ENCODE results near the gene CEP164.

DNA sequence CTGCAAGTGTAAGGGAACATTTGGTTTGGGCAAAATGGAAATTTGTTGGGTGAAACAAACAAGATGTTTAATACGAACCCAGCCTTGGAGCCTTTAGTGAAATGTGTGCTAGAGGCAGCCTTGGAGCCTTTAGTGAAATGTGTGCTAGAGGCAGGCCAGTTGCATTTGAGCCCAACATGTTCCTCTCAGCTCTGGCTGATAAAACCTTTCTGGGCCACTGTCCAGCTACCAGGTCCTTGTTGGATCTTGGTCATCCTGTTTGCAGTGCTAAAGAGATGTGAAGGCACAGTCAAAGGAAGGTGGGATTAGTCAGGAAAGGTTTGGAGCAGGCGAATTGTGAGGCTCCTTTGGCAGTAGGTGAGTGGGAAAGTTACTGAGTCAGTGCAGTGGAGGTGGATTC, 48.9 kb downstream of the CEP164 start:
- TF ChIP-seq, protein P1, sequence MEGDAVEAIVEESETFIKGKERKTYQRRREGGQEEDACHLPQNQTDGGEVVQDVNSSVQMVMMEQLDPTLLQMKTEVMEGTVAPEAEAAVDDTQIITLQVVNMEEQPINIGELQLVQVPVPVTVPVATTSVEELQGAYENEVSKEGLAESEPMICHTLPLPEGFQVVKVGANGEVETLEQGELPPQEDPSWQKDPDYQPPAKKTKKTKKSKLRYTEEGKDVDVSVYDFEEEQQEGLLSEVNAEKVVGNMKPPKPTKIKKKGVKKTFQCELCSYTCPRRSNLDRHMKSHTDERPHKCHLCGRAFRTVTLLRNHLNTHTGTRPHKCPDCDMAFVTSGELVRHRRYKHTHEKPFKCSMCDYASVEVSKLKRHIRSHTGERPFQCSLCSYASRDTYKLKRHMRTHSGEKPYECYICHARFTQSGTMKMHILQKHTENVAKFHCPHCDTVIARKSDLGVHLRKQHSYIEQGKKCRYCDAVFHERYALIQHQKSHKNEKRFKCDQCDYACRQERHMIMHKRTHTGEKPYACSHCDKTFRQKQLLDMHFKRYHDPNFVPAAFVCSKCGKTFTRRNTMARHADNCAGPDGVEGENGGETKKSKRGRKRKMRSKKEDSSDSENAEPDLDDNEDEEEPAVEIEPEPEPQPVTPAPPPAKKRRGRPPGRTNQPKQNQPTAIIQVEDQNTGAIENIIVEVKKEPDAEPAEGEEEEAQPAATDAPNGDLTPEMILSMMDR (conservative IDR thresholded peaks at IDR 0.05; ENCODE audit: low read depth, low read length) = no peak
- TF ChIP-seq EZH2 (IDR thresholded peaks at IDR 0.05; ENCODE audit: low read length, unreplicated experiment) (no peak), EZH2phosphoT487 (IDR thresholded peaks at IDR 0.05; ENCODE audit: borderline replicate concordance, low read length) (no peak)

All from PC-3 (cell line).